HG03108 (cell line): Measurements from ENCODE around the gene BLZF1.
A peak's percentile ranks its signal among the peaks of the same experiment; 100 is the strongest.
"Not testable (repeated sequence)": the region's sequence is repeated elsewhere in the genome, so short reads cannot be mapped to it uniquely, and the experiment has no call there.

ENCODE experiments used
- ATAC-seq: cut with Tn5 transposase; IDR thresholded peaks from one replicate; pipeline ENCODE4 v1.9.1; 2021; ENCODE audit warnings: moderate library complexity; ENCODE audit not compliant: unreplicated experiment

BLZF1 gene

GRCh38 chr1:169348383-169349036 is 19.5 kb upstream of the BLZF1 start:
- no peak for ATAC-seq

- no peak for ATAC-seq
These were observed 7.6 kb upstream of the BLZF1 start for GRCh38 chr1:169360415-169360814.

DNA sequence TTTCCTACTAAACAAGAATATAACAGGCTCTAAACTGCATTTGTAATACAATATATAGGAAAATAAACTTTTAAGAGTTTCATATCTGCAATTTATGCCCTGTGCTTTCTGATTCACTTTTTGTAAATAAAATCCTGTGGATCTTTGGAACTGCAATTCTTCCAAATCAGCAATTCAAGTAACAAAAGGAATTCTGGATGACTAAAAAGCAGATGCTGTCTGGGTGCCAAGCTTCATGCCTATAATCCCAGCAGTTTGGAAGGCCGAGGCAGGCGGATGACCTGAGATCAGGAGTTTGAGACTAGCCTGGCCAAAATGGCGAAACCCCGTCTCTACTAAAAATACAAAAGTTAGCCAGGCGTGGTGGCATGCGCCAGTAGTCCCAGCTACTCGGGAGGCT is 6.7 kb upstream of the BLZF1 start:
- no peak for ATAC-seq

DNA sequence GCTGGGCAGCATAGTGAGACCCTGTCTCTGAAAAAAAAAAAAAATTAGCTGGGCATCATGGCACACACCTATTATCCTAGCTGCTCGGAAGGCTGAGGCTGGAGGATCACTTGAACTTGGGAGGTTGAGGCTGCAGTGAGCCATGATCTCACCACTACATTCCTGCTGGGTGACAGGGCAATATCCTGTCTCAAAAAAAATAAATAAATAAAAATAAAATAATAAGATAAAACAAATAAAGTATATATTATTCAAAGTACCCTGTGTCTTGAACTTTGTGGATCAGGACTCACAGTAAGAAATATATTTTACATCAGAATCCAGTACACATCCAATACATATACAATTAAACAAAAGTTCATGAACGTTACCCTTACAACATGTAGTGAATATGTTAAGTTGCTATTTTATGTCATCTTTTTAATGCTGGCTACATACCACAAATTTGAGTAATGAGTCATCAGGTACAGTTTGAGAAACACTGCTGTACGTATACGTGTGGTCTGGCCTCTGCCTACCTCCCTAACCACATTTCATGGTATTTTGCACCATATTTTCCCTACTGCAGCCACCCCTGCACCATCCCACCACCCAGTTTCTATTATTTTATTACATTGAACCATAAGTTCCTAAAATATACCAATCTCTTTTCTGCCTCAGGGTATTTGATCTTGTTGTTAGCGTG is 4.8 kb upstream of the BLZF1 start:
- ATAC-seq, result peak; percentile 23

DNA sequence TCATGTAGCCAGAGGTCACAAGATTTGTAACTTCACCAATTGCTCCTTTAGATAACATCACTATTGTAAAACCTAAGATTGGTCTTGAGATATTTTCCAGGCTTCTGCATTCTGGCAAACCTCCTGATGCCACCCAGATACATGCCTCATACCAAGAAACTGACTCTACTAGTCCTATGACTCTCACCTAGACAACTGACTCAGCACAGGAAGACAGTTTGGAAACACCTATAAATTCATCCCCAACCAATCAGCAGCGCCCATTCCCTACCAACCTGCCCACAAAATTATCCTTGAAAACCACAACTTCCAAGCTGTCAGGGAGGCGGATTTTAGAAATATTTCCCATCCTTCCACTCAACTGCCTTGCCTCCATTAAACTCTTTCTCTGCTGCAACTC is 3.0 kb upstream of the BLZF1 start:
- no peak for ATAC-seq

GRCh38 chr1:169367096-169367685 is 804 bp upstream of the BLZF1 start:
- ATAC-seq, result no peak

GRCh38 chr1:169368406-169368769 is 393 bp downstream of the BLZF1 start:
- ATAC-seq, result no peak

GRCh38 chr1:169371404-169371803 is 3.4 kb downstream of the BLZF1 start:
- no peak for ATAC-seq

- no peak for ATAC-seq
These were observed 13.2 kb downstream of the BLZF1 start for GRCh38 chr1:169381162-169381561.

- no peak for ATAC-seq
These were observed 15.5 kb downstream of the BLZF1 start for GRCh38 chr1:169383449-169383848.

DNA sequence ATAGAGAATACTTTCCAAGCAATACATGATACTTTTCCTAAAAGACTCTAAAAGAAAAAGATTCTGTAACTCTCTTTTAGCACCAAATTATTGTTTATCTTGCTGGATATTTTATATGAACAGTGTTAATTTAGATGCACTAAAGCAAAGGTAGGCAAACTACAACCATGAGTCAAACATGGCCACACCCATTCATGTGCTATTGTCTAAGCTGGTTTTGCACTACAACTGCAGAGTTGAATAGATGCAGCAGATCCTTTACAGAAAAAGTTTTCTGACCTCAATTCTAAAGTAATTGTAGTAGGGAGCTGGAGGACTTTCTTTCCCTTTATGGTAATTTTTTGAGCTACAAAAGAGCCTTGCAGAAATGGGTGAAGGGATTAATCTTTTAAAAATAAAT is 19.4 kb downstream of the BLZF1 start:
- ATAC-seq, result no peak

GRCh38 chr1:169390303-169390702 is 22.3 kb downstream of the BLZF1 start:
- ATAC-seq, result peak; percentile 72

- no peak for ATAC-seq
These were observed 24.4 kb downstream of the BLZF1 start for GRCh38 chr1:169392406-169392805.

- no peak for ATAC-seq
These were observed 28.0 kb downstream of the BLZF1 start for GRCh38 chr1:169395955-169396354.

DNA sequence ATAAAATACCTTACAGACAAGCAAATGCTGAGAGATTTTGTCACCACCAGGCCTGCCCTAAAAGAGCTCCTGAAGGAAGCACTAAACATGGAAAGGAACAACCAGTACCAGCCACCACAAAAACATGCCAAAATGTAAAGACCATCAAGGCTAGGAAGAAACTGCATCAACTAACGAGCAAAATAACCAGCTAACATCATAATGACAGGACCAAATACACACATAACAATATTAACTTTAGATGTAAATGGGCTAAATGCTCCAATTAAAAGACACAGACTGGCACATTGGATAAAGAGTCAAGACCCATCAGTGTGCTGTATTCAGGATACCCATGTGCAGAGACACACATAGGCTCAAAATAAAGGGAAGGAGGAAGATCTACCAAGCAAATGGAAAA is 34.6 kb downstream of the BLZF1 start:
- not testable (repeated sequence) for ATAC-seq

GRCh38 chr1:169408340-169408739 is 40.3 kb downstream of the BLZF1 start:
- ATAC-seq, result not testable (repeated sequence)

DNA sequence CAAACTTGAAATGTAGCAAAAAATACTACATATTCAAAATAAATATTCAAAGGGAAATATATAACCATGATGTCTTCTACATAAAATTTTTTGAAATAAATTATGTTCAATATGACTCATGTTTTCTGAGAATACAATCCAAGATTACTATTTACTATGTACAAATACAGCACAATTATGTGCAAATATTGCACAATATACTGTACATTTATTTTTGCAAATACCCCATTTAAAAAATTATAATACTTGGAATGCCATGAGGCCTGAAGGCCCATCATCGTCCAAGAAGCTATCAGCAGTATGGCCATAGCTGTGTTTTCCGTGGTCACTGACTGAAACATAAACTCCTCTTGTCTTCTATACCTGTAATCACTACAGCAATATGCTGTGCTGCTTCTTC is 47.0 kb downstream of the BLZF1 start:
- no peak for ATAC-seq

GRCh38 chr1:169421309-169421708 is 53.3 kb downstream of the BLZF1 start:
- no peak for ATAC-seq

- no peak for ATAC-seq
These were observed 58.2 kb downstream of the BLZF1 start for GRCh38 chr1:169426174-169426705.

DNA sequence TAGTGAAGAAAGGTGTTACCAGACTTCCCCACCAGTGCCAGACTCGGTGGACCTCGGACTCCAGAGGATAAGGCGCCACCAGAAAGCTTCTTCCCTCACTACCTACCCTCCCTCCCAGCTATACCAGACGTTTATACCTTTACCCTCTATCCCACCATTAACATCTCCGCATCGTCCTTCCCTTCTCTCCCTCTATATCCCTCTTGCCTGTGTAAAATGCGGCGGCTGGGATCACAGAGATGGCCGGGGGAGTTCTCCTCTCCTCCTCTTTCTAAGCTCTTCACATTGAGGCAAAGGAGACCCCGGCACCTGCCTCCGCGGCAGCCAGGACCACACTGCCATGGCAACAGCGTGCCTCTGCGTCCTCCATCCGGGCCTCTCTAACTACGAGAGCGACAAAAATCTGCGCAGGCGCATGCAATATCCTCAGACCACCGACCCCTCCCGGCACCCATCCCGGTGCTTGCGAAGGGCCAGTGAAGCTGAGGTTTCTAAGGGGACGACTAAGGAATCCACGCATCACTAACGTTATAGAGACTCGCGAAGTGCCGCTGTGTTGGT is 59.2 kb downstream of the BLZF1 start, which contains the start of gene CCDC181:
TSS of gene CCDC181 (minus strand) at position 394 of the 561 bp plus-strand sequence. CDS start 2,547 bp downstream, outside the sequence.
- ATAC-seq, result peak; percentile 72
